H1 (cell line): ENCODE measurements around the gene ELSPBP1. TPM values are rescaled to one million over a fixed set of nuclear protein-coding genes. Genes with fewer than 3 reads are reported as not detected.

ENCODE experiments used
- CHD7 ChIP-seq: fragments of 300-600 bp; sonication (generic); IDR thresholded peaks from 2 replicates; pipeline ENCODE4 v1.7.1; 2012; ENCODE audit warnings: low read length, moderate library complexity, mild to moderate bottlenecking, inconsistent platforms; ENCODE audit not compliant: insufficient replicate concordance
- TAF1 ChIP-seq: IDR thresholded peaks from 2 replicates; pipeline ENCODE4 v1.6.1; 2011; ENCODE audit warnings: mild to moderate bottlenecking, low read depth, low read length
- polyA plus RNA-seq, 7 experiments: library from polyadenylated mRNA; depleted of rRNA in 3 of 7; stranded (reverse) in 5 of 7; unstranded in 2 of 7; fragments of >200 nt in 5 of 7; fragments of 200-250 nt in 2 of 7; gene quantifications; 1 replicate in 5 of 7; 2 replicates in 1 of 7; 4 replicates in 1 of 7; pipeline versions ENCODE4 v1.2.1 to v1.2.3, GENCODE V29; 2011 to 2013; ENCODE audit warnings: missing spikeins in 2 of 7, mixed read lengths in 2 of 7
- total RNA-seq: library from RNA; stranded (reverse); fragmentation: NEBNext Ultra II Directional; extraction: Animal tissue kit (Norgen Biotek cat#: 25700); gene quantifications from 2 replicates; pipeline ENCODE4 v1.2.1, GENCODE V29; 2021

The ELSPBP1 gene
- total and polyA plus RNA-seq, 2 of the 8 experiments (the other 6 are each of a cell fraction or from before 2014, with no cell fraction given), result not detected

- TF ChIP-seq CHD7 (no peak), TAF1 (no peak)
These were observed 6.4 kb downstream of the ELSPBP1 start (continued) for GRCh38 chr19:48000846-48001245.
